HG03097 (cell line): ENCODE measurements around the gene RALBP1.

Experiments used
- ATAC-seq: cut with Tn5 transposase; IDR thresholded peaks from one replicate; pipeline ENCODE4 v1.9.1; 2021; ENCODE audit not compliant: unreplicated experiment, low FRiP score

The RALBP1 gene

GRCh38 chr18:9506046-9506792 is 30.9 kb downstream of the RALBP1 start:
- no peak for ATAC-seq

DNA sequence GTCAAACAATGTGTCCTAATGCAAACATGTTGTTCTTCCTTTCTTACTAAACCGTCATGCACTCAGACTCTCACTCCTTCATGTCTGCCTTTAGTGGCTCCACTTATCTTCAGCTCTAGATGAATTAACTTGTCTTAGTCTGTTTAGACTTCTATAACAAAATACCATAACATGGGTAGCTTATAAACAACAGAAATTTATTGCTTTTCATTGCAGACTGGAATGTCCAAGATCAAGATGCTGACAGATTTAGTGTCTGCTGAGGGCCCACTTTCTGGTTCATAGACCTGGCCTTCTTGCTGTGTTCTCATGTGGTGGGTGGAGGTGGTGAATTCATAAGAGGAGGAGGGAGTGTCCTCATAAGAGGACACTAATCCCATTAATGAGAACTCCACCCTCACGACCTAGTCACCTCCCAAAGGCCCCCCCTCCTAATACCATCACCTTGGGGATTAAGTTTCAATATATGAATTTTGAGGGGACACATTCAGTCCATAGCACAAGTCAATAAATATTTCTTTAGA is 32.3 kb downstream of the RALBP1 start:
- no peak for ATAC-seq

DNA sequence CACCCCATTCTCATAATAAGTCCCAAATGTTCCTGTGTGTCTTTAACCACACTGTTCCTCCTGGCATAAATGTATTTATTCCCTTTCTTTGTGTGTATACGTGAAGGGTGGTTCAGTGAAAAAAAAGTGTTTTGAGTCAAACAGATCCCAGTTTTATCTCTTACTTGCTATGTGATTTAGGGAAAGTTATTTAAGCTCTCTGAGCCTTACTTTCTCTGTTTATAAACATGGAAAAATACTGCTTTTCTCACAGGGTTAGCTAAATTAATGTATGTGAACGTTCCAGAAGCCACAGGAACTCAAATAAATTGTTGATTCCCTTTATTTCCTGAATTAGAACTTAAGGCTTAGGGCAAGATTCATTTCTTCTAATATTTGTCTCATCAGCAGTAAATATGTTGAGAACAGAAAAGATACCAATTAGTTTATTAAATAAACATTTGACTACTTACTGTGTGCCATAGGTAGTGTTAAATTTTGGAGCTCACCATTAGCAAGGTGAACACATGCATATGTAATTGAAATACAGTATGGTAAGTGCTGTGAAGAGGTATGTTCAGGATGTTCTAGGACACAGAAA is 33.2 kb downstream of the RALBP1 start:
- no peak for ATAC-seq

- ATAC-seq, result no peak
Measured at GRCh38 chr18:9513971-9514512, 38.7 kb downstream of the RALBP1 start.

- no peak for ATAC-seq
Measured at GRCh38 chr18:9516437-9517064, 41.2 kb downstream of the RALBP1 start.

GRCh38 chr18:9517869-9518268 is 42.6 kb downstream of the RALBP1 start:
- ATAC-seq, result no peak

- ATAC-seq, result no peak
Measured at GRCh38 chr18:9519399-9519798, 44.1 kb downstream of the RALBP1 start.

- no peak for ATAC-seq
Measured at GRCh38 chr18:9520666-9521065, 45.4 kb downstream of the RALBP1 start.

DNA sequence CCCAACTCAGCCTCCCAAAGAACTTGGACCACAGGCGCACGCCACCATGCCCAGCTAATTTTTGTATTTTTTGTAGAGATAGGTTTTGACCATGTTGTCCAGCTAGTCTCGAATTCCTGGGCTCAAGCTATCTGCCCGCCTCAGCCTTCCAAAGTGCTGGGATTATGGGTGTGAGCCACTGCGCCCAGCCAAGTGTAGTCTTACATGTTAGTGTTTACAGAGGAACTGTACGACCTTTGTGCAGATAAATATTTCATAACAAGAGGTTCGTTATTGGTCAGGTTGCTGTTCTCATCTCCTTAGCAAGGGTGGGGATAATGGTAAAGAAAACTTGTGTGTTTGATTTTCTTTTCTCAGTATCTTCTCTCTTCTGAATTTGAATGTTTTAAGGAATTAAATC is 46.5 kb downstream of the RALBP1 start:
- ATAC-seq, result no peak

DNA sequence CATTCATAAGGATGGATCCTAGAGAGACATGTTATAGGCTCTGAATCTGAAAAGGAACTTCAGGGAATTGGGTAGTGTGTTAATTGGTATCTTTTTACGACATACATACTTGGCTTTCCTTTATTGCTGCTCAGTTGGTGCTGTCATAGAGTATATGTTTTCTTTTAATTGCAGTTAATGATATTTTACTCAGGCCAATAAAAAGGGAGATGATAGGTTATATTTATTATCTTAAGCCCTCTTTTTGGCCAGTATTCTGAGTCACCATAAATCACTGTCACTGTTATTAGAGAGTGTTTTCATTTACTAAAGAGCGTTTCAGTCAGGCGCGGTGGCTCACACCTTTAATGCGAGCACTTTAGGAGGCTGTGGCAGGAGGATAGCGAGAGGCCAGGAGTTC is 47.6 kb downstream of the RALBP1 start:
- ATAC-seq, result no peak

GRCh38 chr18:9526458-9526857 is 51.1 kb downstream of the RALBP1 start:
- ATAC-seq, result no peak

DNA sequence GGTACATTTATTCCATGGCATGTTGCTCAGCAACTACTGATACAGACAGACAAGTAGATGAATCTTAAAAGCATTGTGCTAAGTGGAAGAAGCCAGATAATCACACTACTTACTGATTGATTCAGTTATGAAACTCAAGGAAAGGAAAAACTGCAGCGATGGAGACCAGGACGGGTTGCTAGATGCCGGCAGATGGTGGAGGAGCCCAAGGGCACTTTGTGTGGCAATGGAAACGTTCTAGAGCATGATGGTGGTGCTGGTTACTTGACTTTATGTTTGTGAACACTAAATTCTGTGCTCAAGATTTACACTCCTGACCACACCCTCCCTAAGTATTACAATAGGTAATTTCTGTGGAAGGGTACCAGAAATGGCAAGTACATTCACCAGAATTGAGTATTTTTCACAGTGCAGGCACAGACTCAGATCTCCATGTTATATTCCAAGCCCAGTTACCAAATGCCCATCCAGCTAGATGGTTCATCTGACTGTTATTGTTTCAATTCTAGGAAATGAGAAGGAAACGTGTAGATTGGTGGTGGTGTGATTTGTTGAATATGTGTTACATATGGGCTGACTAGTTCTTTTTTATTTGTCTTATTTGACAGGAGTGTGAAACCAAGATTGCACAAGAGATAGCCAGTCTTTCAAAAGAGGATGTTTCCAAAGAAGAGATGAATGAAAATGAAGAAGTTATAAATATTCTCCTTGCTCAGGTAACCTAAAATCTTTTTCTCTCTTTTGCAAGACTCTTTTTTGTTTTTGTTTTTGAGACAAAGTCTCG is 55.1 kb downstream of the RALBP1 start:
- no peak for ATAC-seq

DNA sequence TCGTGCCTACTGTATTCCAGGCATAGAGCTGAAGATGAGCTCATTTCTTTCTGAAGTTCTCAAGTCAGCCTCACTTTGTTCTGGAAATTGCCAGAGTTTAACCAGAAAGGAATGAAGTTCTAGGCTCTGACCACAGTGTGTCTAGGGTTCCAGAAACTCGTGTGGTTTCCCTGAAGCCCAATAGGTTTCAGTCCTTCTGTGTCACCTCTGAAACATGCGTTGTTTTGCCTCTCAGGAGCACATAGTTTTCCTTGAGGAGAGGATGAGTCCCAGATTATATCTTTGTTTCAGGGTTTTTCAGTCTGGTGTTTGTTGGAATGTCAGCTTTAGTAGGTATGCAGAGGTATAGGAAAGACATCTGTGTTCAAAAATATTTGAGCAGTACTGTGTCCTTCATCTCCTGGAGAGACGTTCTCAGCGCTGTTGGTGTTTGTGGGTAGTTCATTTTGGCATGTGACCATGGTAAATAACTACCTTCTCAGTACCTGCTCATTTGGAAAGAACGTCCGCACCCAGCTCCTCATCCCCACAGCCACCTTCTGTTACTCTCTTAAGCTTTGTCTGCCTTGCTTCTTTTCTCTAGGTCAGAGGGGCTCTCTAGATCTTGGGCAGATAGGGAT is 56.6 kb downstream of the RALBP1 start:
- ATAC-seq, result no peak

GRCh38 chr18:9534844-9535243 is 59.5 kb downstream of the RALBP1 start:
- no peak for ATAC-seq

- ATAC-seq, result no peak
Measured at GRCh38 chr18:9535430-9535991, 60.2 kb downstream of the RALBP1 start.

GRCh38 chr18:9536354-9537152 is 61.2 kb downstream of the RALBP1 start:
- ATAC-seq, result no peak

- ATAC-seq, result no peak
Measured at GRCh38 chr18:9537677-9538076, 62.4 kb downstream of the RALBP1 start.

DNA sequence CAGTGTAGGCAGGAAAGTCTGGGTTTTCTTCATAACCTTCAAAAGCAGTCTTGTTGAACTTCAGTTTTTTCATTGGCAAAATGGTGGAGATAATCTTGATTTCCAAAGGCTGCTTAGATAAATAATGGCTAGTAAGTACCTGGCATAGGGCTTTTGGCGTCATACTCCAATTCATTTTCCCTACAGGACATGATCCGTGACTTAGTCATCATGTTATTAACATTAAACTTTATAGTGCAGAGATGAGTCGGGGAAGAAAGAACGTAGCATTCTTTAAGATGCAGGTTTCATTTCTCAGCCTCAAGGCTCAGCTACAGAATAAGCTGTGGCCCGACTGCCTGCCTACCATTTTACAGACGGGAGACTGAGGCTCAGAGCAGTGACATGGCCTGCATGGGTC is 64.0 kb downstream of the RALBP1 start:
- no peak for ATAC-seq

- no peak for ATAC-seq
Measured at GRCh38 chr18:9539938-9540337, 64.6 kb downstream of the RALBP1 start.
